Activated CD4-positive, alpha-beta T cell treated with anti-CD3 and anti-CD28 coated beads for 48 hours (primary cell): ENCODE results near the gene ME3.

Experiments
- DNase-seq: peaks from one replicate; pipeline ENCODE4 v3.0.0-alpha.2; 2020

The ME3 gene

GRCh38 chr11:86672007-86672621 lies at the start of gene ME3:
Gene ME3 (minus strand): TSS chr11:86672616.
- peak; percentile 70 for DNase-seq

GRCh38 chr11:86722006-86722405 lies 49.6 kb upstream of the ME3 start:
- DNase-seq, result no peak

- DNase-seq, result no peak
Observed at GRCh38 chr11:86720546-86720945, 48.1 kb upstream of the ME3 start.

GRCh38 chr11:86719781-86720463 lies 47.5 kb upstream of the ME3 start:
- no peak for DNase-seq

- no peak for DNase-seq
Observed at GRCh38 chr11:86718999-86719398, 46.6 kb upstream of the ME3 start.

- DNase-seq, result no peak
Observed at GRCh38 chr11:86718521-86718920, 46.1 kb upstream of the ME3 start.

GRCh38 chr11:86717817-86718501 lies 45.5 kb upstream of the ME3 start:
- DNase-seq, result no peak

- no peak for DNase-seq
Observed at GRCh38 chr11:86715611-86716010, 43.2 kb upstream of the ME3 start.

GRCh38 chr11:86713552-86713951 lies 41.1 kb upstream of the ME3 start:
- no peak for DNase-seq

GRCh38 chr11:86710936-86711335 lies 38.5 kb upstream of the ME3 start:
- no peak for DNase-seq

GRCh38 chr11:86708669-86709068 lies 36.3 kb upstream of the ME3 start:
- no peak for DNase-seq

GRCh38 chr11:86706338-86707131 lies 34.1 kb upstream of the ME3 start:
- no peak for DNase-seq

GRCh38 chr11:86704710-86705109 lies 32.3 kb upstream of the ME3 start:
- no peak for DNase-seq

- DNase-seq, result no peak
Observed at GRCh38 chr11:86703987-86704386, 31.6 kb upstream of the ME3 start.

- no peak for DNase-seq
Observed at GRCh38 chr11:86702220-86702983, 30.0 kb upstream of the ME3 start.

- DNase-seq, result no peak
Observed at GRCh38 chr11:86699040-86699791, 26.8 kb upstream of the ME3 start.

- no peak for DNase-seq
Observed at GRCh38 chr11:86698639-86699038, 26.2 kb upstream of the ME3 start.

- DNase-seq, result no peak
Observed at GRCh38 chr11:86696451-86696850, 24.0 kb upstream of the ME3 start.

GRCh38 chr11:86696004-86696403 lies 23.6 kb upstream of the ME3 start:
- no peak for DNase-seq

GRCh38 chr11:86695373-86695772 lies 23.0 kb upstream of the ME3 start:
- no peak for DNase-seq

GRCh38 chr11:86693518-86693917 lies 21.1 kb upstream of the ME3 start:
- DNase-seq, result no peak

- DNase-seq, result no peak
Observed at GRCh38 chr11:86692746-86693145, 20.3 kb upstream of the ME3 start.
